Endodermal cell (in vitro differentiated cells): ENCODE results near the gene BRD1. TPM values are rescaled to one million over a fixed set of nuclear protein-coding genes. Genes with fewer than 3 reads are reported as not detected.

Experiments
- DNase-seq: peaks from one replicate; pipeline ENCODE4 v3.0.0-alpha.2; 2017
- H3K27ac ChIP-seq: 2 replicates; pipeline ENCODE4 v1.5.1; 2013; ENCODE audit warnings: mild to moderate bottlenecking, low read depth, low read length, moderate library complexity
- H3K27me3 ChIP-seq: 2 replicates; pipeline ENCODE4 v1.6.1; 2013; ENCODE audit warnings: mild to moderate bottlenecking, low read length, moderate library complexity; ENCODE audit not compliant: insufficient read depth, control insufficient read depth, poor library complexity, severe bottlenecking
- H3K36me3 ChIP-seq: 2 replicates; pipeline ENCODE4 v1.7.0; 2013; ENCODE audit warnings: mild to moderate bottlenecking, low read length, moderate library complexity; ENCODE audit not compliant: control insufficient read depth, insufficient read depth
- H3K4me1 ChIP-seq: one replicate; pipeline ENCODE4 v1.7.0; 2013; ENCODE audit warnings: low read length; ENCODE audit not compliant: control insufficient read depth, insufficient read depth
- H3K4me3 ChIP-seq: 2 replicates; pipeline ENCODE4 v1.5.1; 2013; ENCODE audit warnings: mild to moderate bottlenecking, low read length, moderate library complexity
- H3K9ac ChIP-seq: 2 replicates; pipeline ENCODE4 v1.6.1; 2013; ENCODE audit warnings: mild to moderate bottlenecking, low read length, moderate library complexity; ENCODE audit not compliant: poor library complexity, severe bottlenecking; ENCODE audit errors: extremely low read depth
- H3K9me3 ChIP-seq: 2 replicates; pipeline ENCODE4 v1.6.1; 2013; ENCODE audit warnings: mild to moderate bottlenecking, low read length, moderate library complexity; ENCODE audit not compliant: control insufficient read depth
- H3K27ac Mint-ChIP-seq: 2 replicates; pipeline ENCODE4 v1.8.0; 2020; ENCODE audit warnings: mixed read lengths
- H3K27me3 Mint-ChIP-seq: 2 replicates; pipeline ENCODE4 v1.8.0; 2021; ENCODE audit warnings: mild to moderate bottlenecking, mixed read lengths; ENCODE audit not compliant: insufficient read depth
- H3K36me3 Mint-ChIP-seq: 2 replicates; pipeline ENCODE4 v1.8.0; 2020; ENCODE audit warnings: low read depth, mixed read lengths
- H3K4me1 Mint-ChIP-seq: 2 replicates; pipeline ENCODE4 v1.8.0; 2020; ENCODE audit warnings: mixed read lengths
- H3K4me3 Mint-ChIP-seq: 2 replicates; pipeline ENCODE4 v1.8.0; 2020; ENCODE audit warnings: mild to moderate bottlenecking, moderate library complexity, mixed read lengths
- H3K9me3 Mint-ChIP-seq: 2 replicates; pipeline ENCODE4 v1.8.0; 2020; ENCODE audit warnings: mild to moderate bottlenecking, mixed read lengths
- CTCF ChIP-seq: fragments of 200-600 bp; sonication (generic); conservative IDR thresholded peaks from 2 replicates; pipeline ENCODE4 v1.5.0; 2021; ENCODE audit warnings: antibody characterized with exemption, mild to moderate bottlenecking
- WGBS, 2 experiments: methylation state at CpG; one replicate each; pipeline versions ENCODE4 v1.1.5 to v1.1.7; 2013; ENCODE audit warnings: missing lambda C conversion rate in 2 of 2, mixed read lengths in 1 of 2; ENCODE audit not compliant: insufficient coverage in 1 of 2, insufficient read length in 1 of 2; 5-methylcytosine and 5-hydroxymethylcytosine counted together
- total RNA-seq, 2 donors: library from RNA; stranded (reverse); fragmentation: NEBNext Ultra II Directional in 1 of 2; extraction: Animal tissue kit (Norgen Biotek cat#: 25700) in 1 of 2; gene quantifications; 2 replicates in 1 of 2; 3 replicates in 1 of 2; pipeline ENCODE4 v1.2.1, GENCODE V29; 2021

Gene BRD1
- total RNA-seq, 2 donors from 2014 or later, result 49.5 to 54.9 TPM

- no peak for TF ChIP-seq CTCF
- Mint-ChIP-seq H3K9me3 (peaks cover 33% of the 10 kb centered on the region), H3K36me3 (peaks cover 2% of the 10 kb centered on the region), H3K27ac (no peak overlapping the region), H3K4me1 (no peaks in the 10 kb centered on the region), H3K27me3 (peaks cover 2% of the 10 kb centered on the region), H3K4me3 (no peak overlapping the region)
- H3K27me3 ChIP-seq, result no peaks in the 10 kb centered on the region
- H3K4me3 ChIP-seq, result no peak overlapping the region
- H3K27ac ChIP-seq, result no peak overlapping the region
- peak; percentile 34 for DNase-seq
- 92 to 93% methylated on average over 2 to 9 of the region's 9 CpGs for WGBS, 2 experiments
- H3K9ac ChIP-seq, result no peak overlapping the region
- H3K36me3 ChIP-seq, result no peaks in the 10 kb centered on the region
- peaks cover 26% of the 10 kb centered on the region for H3K9me3 ChIP-seq
- no peaks in the 10 kb centered on the region for H3K4me1 ChIP-seq
These were observed 78.4 kb downstream of the BRD1 start for GRCh38 chr22:49749227-49749626.

DNA sequence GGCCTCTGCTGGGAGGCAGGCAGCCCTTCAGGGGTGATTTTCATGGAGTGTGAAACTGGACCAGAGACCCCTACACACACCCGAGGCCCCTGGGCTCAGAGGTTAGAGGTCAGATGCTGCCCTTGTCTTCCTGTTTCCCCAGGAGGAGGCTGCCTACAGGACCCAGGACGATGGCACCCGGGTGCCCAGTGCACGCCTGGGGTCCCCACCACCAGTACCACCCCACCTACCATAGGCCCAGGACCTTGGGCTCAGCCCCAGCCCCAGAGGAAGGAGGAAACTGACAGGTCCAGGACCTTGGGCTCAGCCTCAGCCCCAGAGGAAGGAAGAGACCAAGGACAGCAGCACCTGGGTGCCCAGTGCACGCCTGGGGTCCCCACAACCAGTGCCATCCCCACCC lies 79.2 kb downstream of the BRD1 start:
- H3K4me3 ChIP-seq, result no peak overlapping the region
- no peak overlapping the region for H3K9ac ChIP-seq
- H3K27me3 Mint-ChIP-seq, result peaks cover 3% of the 10 kb centered on the region
- H3K4me3 Mint-ChIP-seq, result no peak overlapping the region
- H3K27ac ChIP-seq, result no peak overlapping the region
- H3K4me1 Mint-ChIP-seq, result no peaks in the 10 kb centered on the region
- 89% methylated on average over 5 of the region's 5 CpGs; no CpG with 5 or more reads in 1 of the 2 experiments for WGBS, 2 experiments
- no peak for TF ChIP-seq CTCF
- peaks cover 2% of the 10 kb centered on the region for H3K36me3 Mint-ChIP-seq
- no peak overlapping the region for H3K27ac Mint-ChIP-seq
- H3K4me1 ChIP-seq, result no peaks in the 10 kb centered on the region
- peaks cover 40% of the 10 kb centered on the region for H3K9me3 Mint-ChIP-seq
- no peaks in the 10 kb centered on the region for H3K36me3 ChIP-seq
- no peaks in the 10 kb centered on the region for H3K27me3 ChIP-seq
- no peak for DNase-seq
- peaks cover 26% of the 10 kb centered on the region for H3K9me3 ChIP-seq

- H3K36me3 ChIP-seq, result no peaks in the 10 kb centered on the region
- H3K27me3 Mint-ChIP-seq, result peaks cover 3% of the 10 kb centered on the region
- no peaks in the 10 kb centered on the region for H3K4me1 Mint-ChIP-seq
- no peak overlapping the region for H3K4me3 Mint-ChIP-seq
- H3K27ac Mint-ChIP-seq, result no peak overlapping the region
- no peaks in the 10 kb centered on the region for H3K27me3 ChIP-seq
- peaks cover 2% of the 10 kb centered on the region for H3K36me3 Mint-ChIP-seq
- no peak for TF ChIP-seq CTCF
- WGBS, 2 experiments, result 81 to 100% methylated on average over 1 to 3 of the region's 3 CpGs
- no peak overlapping the region for H3K4me3 ChIP-seq
- DNase-seq, result no peak
- peaks cover 26% of the 10 kb centered on the region for H3K9me3 ChIP-seq
- no peaks in the 10 kb centered on the region for H3K4me1 ChIP-seq
- H3K9ac ChIP-seq, result no peak overlapping the region
- peaks cover 48% of the 10 kb centered on the region for H3K9me3 Mint-ChIP-seq
- no peak overlapping the region for H3K27ac ChIP-seq
These were observed 80.0 kb downstream of the BRD1 start for GRCh38 chr22:49747716-49748115.
